HG03521 (cell line): ENCODE measurements around the gene NUP93.
"Not testable (repeated sequence)": the region's sequence is repeated elsewhere in the genome, so short reads cannot be mapped to it uniquely, and the experiment has no call there.

ENCODE experiments used
- ATAC-seq: cut with Tn5 transposase; IDR thresholded peaks from one replicate; pipeline ENCODE4 v1.9.1; 2021; ENCODE audit warnings: mild to moderate bottlenecking, moderate library complexity; ENCODE audit not compliant: unreplicated experiment

The NUP93 gene

GRCh38 chr16:56708525-56709442, 21.1 kb upstream of the NUP93 start:
- ATAC-seq: no peak

GRCh38 chr16:56709443-56710040, 20.4 kb upstream of the NUP93 start:
- ATAC-seq: no peak

DNA sequence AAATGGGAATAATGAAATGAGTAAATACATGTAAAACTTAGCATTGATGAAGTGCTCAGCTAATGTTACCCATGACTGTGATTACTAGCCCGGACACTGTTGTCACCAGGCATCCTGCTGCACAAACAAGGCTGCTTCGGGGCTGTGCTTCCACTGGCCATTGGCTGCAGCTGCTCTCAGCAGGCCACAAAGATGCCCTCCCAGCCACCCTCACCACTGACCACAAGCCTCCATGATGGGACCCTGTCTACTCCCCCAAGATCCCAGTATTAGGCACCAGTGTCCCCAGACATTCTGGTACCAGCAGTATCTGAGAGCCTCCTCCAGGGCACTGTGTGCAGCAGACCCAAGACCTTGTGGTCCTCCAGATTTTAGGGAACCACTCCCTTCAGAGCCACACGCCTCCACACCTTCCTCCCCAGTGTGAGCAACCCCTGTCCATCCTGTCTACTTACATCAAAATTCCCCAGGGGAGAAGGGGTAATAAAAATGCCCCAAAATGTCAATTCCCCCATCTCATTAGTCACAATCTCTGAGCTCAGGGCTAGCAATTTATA, 19.7 kb upstream of the NUP93 start:
- ATAC-seq: no peak

DNA sequence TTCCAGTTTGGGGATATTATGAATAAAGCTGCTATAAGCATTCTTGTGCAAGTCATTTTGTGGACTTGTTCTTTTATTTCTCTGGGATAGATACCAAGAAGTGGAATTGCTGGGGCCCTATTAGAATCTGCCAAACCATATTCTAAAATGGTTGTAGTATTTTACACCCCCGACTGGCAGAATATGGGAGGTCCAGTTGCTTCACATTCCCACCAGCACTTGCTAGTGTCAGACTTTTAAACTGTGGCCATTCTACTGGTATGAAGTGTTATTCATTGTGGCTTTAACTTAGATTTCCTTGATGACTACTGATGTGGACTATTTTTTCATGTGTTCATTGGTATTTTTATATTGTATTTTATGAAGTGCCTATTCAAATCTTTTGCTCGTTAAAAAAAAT, 18.1 kb upstream of the NUP93 start:
- no peak for ATAC-seq

DNA sequence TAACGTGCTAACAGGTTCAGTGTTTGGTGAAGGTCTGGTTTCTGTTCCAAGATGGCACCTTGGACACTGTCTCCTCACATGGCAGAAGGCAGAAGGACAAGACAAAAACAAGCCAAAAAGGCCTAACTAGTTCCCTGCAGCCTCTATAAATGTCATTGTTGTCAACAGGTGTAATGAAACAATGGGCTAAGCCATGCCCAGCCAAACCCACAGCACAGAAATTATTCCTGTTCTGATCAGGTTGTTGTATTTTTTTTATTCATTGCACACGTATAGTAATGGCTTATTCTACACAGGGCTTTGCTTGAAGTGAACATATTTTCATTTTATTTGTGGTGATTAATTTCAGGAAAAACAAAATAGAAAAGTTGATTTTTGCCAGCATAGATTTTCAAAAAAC, 16.1 kb upstream of the NUP93 start:
- ATAC-seq: no peak

- no peak for ATAC-seq
Observed at GRCh38 chr16:56715126-56715525, 14.8 kb upstream of the NUP93 start.

- ATAC-seq: no peak
Observed at GRCh38 chr16:56716761-56717160, 13.2 kb upstream of the NUP93 start.

DNA sequence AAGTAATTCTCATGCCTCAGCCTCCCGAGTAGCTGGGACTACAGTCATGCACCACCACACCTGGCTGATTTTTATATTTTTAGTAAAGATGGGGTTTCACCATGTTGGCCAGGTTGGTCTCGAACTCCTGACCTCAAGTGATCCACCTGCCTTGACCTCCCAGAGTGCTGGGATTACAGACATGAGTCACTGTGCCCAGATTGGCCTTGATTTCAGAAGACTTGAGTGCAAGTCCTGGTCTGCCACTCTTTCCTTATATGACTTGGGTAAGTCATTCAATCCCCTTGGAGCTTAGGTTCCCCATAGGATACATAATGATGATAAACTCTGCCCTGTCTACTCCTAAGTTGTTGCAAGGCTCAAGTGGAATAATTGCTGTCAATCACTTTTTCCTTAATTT, 12.4 kb upstream of the NUP93 start:
- not testable (repeated sequence) for ATAC-seq

- ATAC-seq: no peak
Observed at GRCh38 chr16:56722200-56722842, 7.6 kb upstream of the NUP93 start.

DNA sequence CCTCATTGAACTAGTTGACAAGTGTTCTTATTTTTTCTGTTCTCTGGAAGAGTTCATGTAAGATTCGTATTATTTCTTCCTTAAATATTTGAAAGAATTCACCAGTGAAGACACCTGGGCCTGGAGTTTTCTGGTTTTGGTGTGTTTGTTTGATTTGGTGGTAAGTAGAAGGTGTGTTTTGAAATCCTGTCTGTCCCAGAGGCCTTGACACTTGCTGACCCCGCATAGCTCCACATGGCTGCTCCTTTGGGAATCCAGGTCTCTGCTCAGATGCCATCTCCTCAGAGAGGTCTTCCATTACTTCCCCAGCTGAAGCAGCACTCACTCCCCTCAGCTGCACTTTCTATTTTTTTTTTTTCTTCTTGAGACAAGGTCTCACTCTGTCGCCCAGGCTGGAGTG, 5.7 kb upstream of the NUP93 start:
- no peak for ATAC-seq

- ATAC-seq: no peak
Observed at GRCh38 chr16:56726283-56726682, 3.6 kb upstream of the NUP93 start.

DNA sequence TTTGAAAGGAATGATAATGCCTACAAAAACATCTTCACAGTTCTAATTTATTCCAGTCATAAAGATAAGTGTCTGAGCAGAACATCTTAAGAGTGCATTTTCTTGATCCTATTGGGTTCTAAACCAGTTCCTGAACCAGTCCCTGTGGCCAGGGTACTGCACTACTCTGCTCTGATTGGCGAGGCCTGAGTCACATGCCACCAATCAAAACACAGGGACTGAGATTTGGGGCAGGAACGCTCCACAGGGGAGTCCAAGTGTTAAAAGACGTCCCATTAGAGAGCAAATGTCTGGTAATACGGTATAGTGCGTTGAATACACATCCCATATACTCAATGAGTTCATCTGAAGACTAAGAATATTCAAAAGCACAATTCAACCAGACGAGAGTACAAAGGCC, 3.0 kb upstream of the NUP93 start:
- ATAC-seq: no peak

- no peak for ATAC-seq
Observed at GRCh38 chr16:56728027-56728426, 1.9 kb upstream of the NUP93 start.

GRCh38 chr16:56728980-56729734, 772 bp upstream of the NUP93 start:
- ATAC-seq: no peak

DNA sequence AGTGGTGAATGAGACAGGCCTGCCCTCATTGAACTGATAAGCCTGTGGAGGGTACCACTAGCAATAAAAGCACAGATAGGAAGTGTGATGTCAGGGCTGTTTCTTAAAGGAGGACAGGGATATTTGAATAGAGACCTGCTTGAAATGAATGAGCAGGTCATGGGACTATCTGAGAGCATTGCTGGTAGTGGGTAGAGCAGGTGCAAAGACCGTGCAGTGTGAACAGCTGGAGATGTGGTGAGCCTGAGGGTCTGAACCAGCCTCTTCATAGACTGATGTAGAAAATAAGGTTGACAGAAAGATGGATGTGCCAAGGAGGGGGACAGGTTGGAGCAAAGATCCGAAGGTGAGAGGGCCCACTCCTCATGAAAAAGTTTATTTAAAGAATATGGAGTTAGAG, 2.4 kb downstream of the NUP93 start:
- no peak for ATAC-seq

GRCh38 chr16:56732832-56733231, 2.9 kb downstream of the NUP93 start:
- no peak for ATAC-seq

DNA sequence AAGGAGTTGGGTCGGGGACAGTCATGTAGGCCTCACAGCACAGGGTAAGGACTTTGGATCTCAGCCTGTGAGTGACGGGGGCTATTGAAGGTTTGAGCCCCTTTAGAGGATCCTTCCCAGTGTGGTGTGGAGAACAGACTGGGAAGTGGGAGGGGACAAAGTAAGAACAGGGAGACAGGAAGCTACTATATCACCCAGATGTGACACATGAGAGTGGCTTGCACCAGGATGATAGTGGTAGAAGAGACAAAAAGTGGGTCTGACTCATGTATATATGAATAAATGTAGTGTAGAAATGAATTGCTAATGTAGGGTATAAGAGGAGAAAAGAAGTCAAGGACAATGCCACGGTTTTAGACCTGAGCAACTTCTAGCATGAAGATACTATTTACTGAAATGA, 4.5 kb downstream of the NUP93 start:
- ATAC-seq: no peak

DNA sequence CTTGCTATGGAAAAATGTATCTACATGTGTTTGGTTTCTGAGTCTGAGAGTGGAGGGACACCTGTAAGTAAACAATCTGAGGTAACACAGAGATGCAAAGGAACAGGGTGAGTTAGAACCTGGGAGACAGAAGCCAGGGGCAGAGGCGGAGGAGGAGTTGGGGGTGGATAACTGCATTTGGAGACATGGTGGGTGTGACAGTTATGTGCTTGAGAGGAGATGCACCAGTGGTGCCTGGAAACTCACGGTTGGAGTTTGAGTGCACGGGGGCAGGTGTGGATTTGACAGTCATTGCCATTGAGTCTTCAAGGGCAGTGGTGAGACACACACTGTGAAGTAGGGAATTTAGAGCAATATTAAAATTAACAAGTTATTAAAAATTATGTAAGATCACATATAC, 6.5 kb downstream of the NUP93 start:
- ATAC-seq: no peak

DNA sequence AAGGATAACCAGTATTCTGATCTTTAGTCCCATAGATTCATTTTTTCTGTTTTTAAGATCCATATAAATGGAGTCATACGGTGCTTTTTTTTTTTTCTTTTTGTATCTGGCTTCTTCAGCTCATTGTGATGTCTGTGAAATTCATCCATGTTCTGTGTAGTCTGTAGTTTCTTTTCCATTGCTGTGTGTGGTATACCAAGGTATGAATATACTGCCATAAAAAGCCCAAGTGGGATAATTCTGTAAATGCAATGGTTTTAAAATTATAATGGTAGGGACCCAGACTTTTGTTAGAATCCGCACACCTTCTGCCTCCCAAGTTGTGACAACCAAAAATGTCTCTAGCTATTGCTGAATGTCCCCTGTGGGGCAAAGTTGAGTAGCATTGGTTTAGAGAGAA, 7.6 kb downstream of the NUP93 start:
- ATAC-seq: no peak

DNA sequence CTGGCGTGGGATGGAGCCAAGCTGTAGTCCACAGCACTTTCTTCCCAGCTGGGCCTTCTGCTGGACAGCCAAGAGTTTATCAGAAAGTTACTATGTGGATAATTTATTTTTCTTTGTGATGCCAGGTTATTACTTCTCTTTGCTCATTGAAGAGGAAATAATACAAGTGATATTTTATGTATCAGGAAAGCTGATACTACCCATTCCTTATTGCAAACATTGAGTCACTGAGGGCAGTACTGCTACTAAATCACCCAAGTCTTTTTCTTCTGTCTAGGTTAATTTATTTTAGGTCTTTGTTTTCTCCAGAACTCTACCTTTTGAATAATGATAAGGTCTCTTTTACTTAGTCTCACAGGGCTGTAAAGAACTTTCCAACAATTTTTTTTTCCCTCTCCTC, 8.3 kb downstream of the NUP93 start:
- ATAC-seq: no peak

DNA sequence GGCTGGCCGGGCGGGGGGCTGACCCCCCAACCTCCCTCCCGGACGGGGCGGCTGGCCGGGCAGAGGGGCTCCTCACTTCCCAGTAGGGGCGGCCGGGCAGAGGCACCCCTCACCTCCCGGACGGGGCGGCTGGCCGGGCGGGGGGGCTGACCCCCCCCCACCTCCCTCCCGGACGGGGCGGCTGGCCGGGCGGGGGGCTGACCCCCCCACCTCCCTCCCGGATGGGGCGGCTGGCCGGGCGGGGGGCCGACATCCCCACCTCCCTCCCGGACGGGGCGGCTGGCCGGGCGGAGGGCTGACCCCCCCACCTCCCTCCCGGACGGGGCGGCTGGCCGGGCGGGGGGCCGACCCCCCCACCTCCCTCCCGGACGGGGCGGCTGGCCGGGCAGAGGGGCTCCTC, 9.4 kb downstream of the NUP93 start:
- not testable (repeated sequence) for ATAC-seq
